K562 (cell line): ENCODE measurements around the gene RMND5B. TPM values are rescaled to one million over a fixed set of nuclear protein-coding genes. Genes with fewer than 3 reads are reported as not detected.

Experiments
- ELF1 ChIP-seq: fragments of 200-800 bp; sonication (Bioruptor generic); IDR thresholded peaks from 2 replicates; pipeline ENCODE4 v1.6.1; 2016; ENCODE audit warnings: missing genetic modification characterization, missing compliant biosample characterization
- ELF4 ChIP-seq: fragments of 450-650 bp; formaldehyde crosslinking; IDR thresholded peaks from 2 replicates; pipeline ENCODE4 v1.4.0; 2022; ENCODE audit warnings: missing genetic modification characterization
- FOXP1 ChIP-seq: sonication (generic); formaldehyde crosslinking; IDR thresholded peaks from 2 replicates; pipeline ENCODE4 v1.8.0; 2022; ENCODE audit warnings: mild to moderate bottlenecking, missing genetic modification reagents
- GABPB2 ChIP-seq: fragments of 250-450 bp; sonication (Bioruptor Pico); conservative IDR thresholded peaks from 2 replicates; pipeline ENCODE4 v1.5.1; 2021; ENCODE audit warnings: mild to moderate bottlenecking
- HDAC2 ChIP-seq: fragments of 450-650 bp; IDR thresholded peaks from 2 replicates; pipeline ENCODE4 v1.6.1; 2016; ENCODE audit warnings: mild to moderate bottlenecking
- NFYB ChIP-seq: IDR thresholded peaks from 2 replicates; pipeline ENCODE4 v1.6.1; 2011; ENCODE audit warnings: mild to moderate bottlenecking, moderate library complexity; ENCODE audit not compliant: insufficient read length; ENCODE audit errors: extremely low read depth
- POLR2G ChIP-seq: fragments of 200-400 bp; formaldehyde crosslinking; IDR thresholded peaks from 2 replicates; pipeline ENCODE4 v1.6.1; 2017; ENCODE audit warnings: low read depth, mild to moderate bottlenecking, antibody characterized with exemption, low read length, moderate library complexity
- RB1 ChIP-seq: fragments of 450-650 bp; IDR thresholded peaks from 2 replicates; pipeline ENCODE4 v1.6.1; 2017; ENCODE audit warnings: low read depth, mild to moderate bottlenecking
- RCOR1 ChIP-seq, 2 experiments: IDR thresholded peaks; 2 replicates each; pipeline ENCODE4 v1.6.1; 2012; ENCODE audit warnings: low read depth in 2 of 2, low read length in 2 of 2, borderline replicate concordance in 1 of 2, improper control_type of control experiment in 1 of 2
- SIRT6 ChIP-seq: IDR thresholded peaks from one replicate; pipeline ENCODE4 v1.6.1; 2012; ENCODE audit warnings: low read depth, mild to moderate bottlenecking, control low read depth, inconsistent platforms, low read length, moderate library complexity
- TAF1 ChIP-seq: IDR thresholded peaks from 2 replicates; pipeline ENCODE4 v1.6.1; 2011; ENCODE audit warnings: mild to moderate bottlenecking, low read length, moderate library complexity; ENCODE audit not compliant: insufficient read depth, control insufficient read depth, severe bottlenecking; ENCODE audit errors: extremely low read depth
- TCF3 ChIP-seq: sonication (generic); formaldehyde crosslinking; IDR thresholded peaks from 2 replicates; pipeline ENCODE4 v1.4.0; 2020; ENCODE audit warnings: mild to moderate bottlenecking, missing genetic modification reagents
- ZKSCAN1 ChIP-seq: fragments of 150-350 bp; IDR thresholded peaks from 2 replicates; pipeline ENCODE4 v1.6.1; 2016; ENCODE audit warnings: low read depth, low read length
- ZNF436 ChIP-seq: fragments of 250-450, 450-650 bp; sonication (Bioruptor Pico); formaldehyde crosslinking; IDR thresholded peaks from 2 replicates; pipeline ENCODE4 v1.7.0; 2020; ENCODE audit warnings: mild to moderate bottlenecking
- ZNF778 ChIP-seq: fragments of 450-650 bp; formaldehyde crosslinking; IDR thresholded peaks from 2 replicates; pipeline ENCODE4 v1.4.0; 2020; ENCODE audit warnings: mild to moderate bottlenecking, moderate library complexity
- polyA plus RNA-seq, 8 experiments: library from polyadenylated mRNA; depleted of rRNA in 4 of 8; stranded (reverse) in 5 of 8; unstranded in 3 of 8; fragments of >200 nt; fragmentation: Nextera tagmentation in 2 of 8; fragmentation: Illumina TruSeq in 1 of 8; extraction: Ambion mirVana in 2 of 8; extraction: Trizol in 1 of 8; gene quantifications; 2 replicates each; pipeline versions ENCODE4 v1.2.1 to v1.2.3, GENCODE V29; 2011 to 2014; ENCODE audit warnings: inconsistent platforms in 1 of 8, missing spikeins in 1 of 8
- total RNA-seq, 7 experiments: library from RNA; depleted of rRNA in 6 of 7; stranded (reverse); fragments of >200 nt in 6 of 7; fragmentation: Illumina TruSeq in 2 of 7; extraction: Trizol in 2 of 7; gene quantifications; 2 replicates each; pipeline versions ENCODE4 v1.2.1 to v1.2.3, GENCODE V29; 2011 to 2021; ENCODE audit warnings: low replicate concordance in 1 of 7
- TF ChIP-seq, protein P1 (sequence below): fragments of 450-650 bp; IDR thresholded peaks from 2 replicates; pipeline ENCODE4 v1.6.1; 2016; ENCODE audit warnings: missing biosample characterization, missing genetic modification characterization
- TF ChIP-seq, protein P2 (sequence below), 2 experiments: IDR thresholded peaks; 2 replicates each; pipeline ENCODE4 v1.6.1; 2011; ENCODE audit warnings: borderline replicate concordance in 1 of 2, control low read depth in 1 of 2, low read depth in 1 of 2, low read length in 1 of 2, mild to moderate bottlenecking in 1 of 2, mixed read lengths in 1 of 2, moderate library complexity in 1 of 2; ENCODE audit not compliant: insufficient read depth in 1 of 2, insufficient read length in 1 of 2, poor library complexity in 1 of 2, severe bottlenecking in 1 of 2; ENCODE audit errors: extremely low read depth in 1 of 2
- TF ChIP-seq, protein P3 (sequence below): fragments of 250-450 bp; sonication (Bioruptor Pico); IDR thresholded peaks from 2 replicates; pipeline ENCODE4 v1.8.0; 2021; ENCODE audit warnings: moderate library complexity, mild to moderate bottlenecking, inconsistent platforms
- TF ChIP-seq, protein P4 (sequence below): fragments of 450-650 bp; IDR thresholded peaks from one replicate; pipeline ENCODE4 v1.6.1; 2018; ENCODE audit warnings: mild to moderate bottlenecking, moderate library complexity; ENCODE audit not compliant: partially characterized antibody
- TF ChIP-seq, protein P5 (sequence below): sonication (generic); formaldehyde crosslinking; IDR thresholded peaks from 2 replicates; pipeline ENCODE4 v1.8.1; 2023; ENCODE audit warnings: mild to moderate bottlenecking, missing genetic modification reagents

RMND5B gene
- total and polyA plus RNA-seq, 9 of the 15 experiments (the other 6 are each of a cell fraction or from before 2014, with no cell fraction given), result 2.6 to 57.0 (median 28.3) TPM

DNA sequence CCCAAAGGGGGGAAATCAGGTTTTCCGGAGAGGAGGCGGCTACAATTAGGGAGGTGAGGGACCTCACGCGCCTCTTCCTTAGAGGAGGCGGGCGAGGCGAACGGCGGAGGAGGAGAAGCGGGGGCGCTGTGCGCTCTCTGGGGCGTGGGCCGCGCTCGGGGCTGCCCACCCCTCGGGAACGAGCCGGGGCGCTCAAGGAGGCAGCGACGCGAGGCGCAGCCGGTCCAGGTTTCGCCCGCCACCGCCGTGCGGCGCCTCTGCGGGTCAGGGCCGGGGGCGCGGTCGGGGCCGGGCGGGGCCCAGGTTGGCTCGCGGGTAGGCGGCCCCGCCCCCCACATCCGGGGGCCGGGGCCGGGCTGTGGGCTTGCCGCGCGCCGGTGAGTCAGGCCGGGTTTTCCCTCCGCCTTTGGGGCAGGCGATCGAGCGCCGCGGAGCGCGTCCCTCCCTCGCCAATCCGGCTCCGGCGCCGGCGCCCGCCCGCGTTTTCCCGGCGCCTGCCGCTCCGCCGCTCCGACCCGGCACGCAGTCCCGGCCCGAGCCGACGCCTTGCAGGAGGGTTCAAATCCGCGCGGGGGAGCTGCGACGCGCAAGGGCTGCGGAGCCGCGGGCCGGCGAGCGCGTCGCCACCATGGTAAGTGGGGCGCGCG is 17.6 kb upstream of the RMND5B start, which contains the start of gene N4BP3 (continued):
- TF ChIP-seq, protein P1, sequence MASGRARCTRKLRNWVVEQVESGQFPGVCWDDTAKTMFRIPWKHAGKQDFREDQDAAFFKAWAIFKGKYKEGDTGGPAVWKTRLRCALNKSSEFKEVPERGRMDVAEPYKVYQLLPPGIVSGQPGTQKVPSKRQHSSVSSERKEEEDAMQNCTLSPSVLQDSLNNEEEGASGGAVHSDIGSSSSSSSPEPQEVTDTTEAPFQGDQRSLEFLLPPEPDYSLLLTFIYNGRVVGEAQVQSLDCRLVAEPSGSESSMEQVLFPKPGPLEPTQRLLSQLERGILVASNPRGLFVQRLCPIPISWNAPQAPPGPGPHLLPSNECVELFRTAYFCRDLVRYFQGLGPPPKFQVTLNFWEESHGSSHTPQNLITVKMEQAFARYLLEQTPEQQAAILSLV (tag), result no peak
- TF ChIP-seq HDAC2 (no peak), POLR2G (peak; percentile 80), ELF1 (0 out of 2 replicates have a peak, but pooled peaks have one; percentile 34), RCOR1 (IDR thresholded peaks at IDR 0.05; ENCODE audit: borderline replicate concordance in 1 of 2, low read depth in 2 of 2, low read length in 2 of 2) (peak in 1 of 2 experiments; percentile 39; a peak in 1 of 4 replicates), TCF3 (CRISPR knock-in tag) (0 out of 2 replicates have a peak, but pooled peaks have one; percentile 15), ELF4 (CRISPR knock-in tag) (no peak), TAF1 (peak; percentile 60), ZNF778 (CRISPR knock-in tag) (no peak), FOXP1 (CRISPR knock-in tag) (peak; percentile 74), NFYB (no peak), ZNF436 (CRISPR knock-in tag) (no peak), GABPB2 (CRISPR knock-in tag) (no peak), RB1 (peak; percentile 97), SIRT6 (no peak), ZKSCAN1 (peak; percentile 63; the same call in 1 of the 2 replicates)
- TF ChIP-seq, protein P2, sequence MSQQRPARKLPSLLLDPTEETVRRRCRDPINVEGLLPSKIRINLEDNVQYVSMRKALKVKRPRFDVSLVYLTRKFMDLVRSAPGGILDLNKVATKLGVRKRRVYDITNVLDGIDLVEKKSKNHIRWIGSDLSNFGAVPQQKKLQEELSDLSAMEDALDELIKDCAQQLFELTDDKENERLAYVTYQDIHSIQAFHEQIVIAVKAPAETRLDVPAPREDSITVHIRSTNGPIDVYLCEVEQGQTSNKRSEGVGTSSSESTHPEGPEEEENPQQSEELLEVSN (IDR thresholded peaks at IDR 0.05; ENCODE audit: borderline replicate concordance in 1 of 2, extremely low read depth in 1 of 2, insufficient read depth in 1 of 2, insufficient read length in 1 of 2, low read depth in 1 of 2, low read length in 1 of 2, poor library complexity in 1 of 2, severe bottlenecking in 1 of 2), result peak; percentile 86 to 98
- TF ChIP-seq, protein P3, sequence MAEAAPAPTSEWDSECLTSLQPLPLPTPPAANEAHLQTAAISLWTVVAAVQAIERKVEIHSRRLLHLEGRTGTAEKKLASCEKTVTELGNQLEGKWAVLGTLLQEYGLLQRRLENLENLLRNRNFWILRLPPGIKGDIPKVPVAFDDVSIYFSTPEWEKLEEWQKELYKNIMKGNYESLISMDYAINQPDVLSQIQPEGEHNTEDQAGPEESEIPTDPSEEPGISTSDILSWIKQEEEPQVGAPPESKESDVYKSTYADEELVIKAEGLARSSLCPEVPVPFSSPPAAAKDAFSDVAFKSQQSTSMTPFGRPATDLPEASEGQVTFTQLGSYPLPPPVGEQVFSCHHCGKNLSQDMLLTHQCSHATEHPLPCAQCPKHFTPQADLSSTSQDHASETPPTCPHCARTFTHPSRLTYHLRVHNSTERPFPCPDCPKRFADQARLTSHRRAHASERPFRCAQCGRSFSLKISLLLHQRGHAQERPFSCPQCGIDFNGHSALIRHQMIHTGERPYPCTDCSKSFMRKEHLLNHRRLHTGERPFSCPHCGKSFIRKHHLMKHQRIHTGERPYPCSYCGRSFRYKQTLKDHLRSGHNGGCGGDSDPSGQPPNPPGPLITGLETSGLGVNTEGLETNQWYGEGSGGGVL (CRISPR knock-in tag), result no peak
- TF ChIP-seq, protein P4, sequence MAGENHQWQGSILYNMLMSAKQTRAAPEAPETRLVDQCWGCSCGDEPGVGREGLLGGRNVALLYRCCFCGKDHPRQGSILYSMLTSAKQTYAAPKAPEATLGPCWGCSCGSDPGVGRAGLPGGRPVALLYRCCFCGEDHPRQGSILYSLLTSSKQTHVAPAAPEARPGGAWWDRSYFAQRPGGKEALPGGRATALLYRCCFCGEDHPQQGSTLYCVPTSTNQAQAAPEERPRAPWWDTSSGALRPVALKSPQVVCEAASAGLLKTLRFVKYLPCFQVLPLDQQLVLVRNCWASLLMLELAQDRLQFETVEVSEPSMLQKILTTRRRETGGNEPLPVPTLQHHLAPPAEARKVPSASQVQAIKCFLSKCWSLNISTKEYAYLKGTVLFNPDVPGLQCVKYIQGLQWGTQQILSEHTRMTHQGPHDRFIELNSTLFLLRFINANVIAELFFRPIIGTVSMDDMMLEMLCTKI, result no peak
- TF ChIP-seq, protein P5, sequence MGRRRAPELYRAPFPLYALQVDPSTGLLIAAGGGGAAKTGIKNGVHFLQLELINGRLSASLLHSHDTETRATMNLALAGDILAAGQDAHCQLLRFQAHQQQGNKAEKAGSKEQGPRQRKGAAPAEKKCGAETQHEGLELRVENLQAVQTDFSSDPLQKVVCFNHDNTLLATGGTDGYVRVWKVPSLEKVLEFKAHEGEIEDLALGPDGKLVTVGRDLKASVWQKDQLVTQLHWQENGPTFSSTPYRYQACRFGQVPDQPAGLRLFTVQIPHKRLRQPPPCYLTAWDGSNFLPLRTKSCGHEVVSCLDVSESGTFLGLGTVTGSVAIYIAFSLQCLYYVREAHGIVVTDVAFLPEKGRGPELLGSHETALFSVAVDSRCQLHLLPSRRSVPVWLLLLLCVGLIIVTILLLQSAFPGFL (CRISPR knock-in tag), result no peak
